ENCODE results near the gene ARL16.

DNA sequence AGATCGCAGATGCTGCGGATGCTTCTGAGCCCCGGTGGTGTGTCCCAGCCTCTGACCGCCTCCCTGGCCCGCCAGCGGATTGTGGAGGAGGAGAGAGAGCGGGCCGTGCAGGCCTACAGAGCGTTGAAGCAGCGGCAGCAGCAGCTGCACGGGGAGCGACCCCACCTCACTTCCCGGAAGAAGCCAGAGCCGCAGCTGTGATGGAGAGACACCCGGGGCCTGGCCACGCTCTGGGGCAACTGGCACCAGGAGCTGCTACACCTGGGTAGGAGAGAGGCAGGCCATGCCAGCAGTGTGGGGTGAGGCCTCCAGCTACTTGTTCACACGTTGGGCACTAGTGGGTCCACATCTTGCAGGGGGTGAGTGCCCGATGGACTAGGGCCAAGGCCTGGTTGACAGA is 11.1 kb downstream of the ARL16 start:
- no peak for TF ChIP-seq POLR2A (IDR thresholded peaks at IDR 0.05)
- TF ChIP-seq, protein P1, sequence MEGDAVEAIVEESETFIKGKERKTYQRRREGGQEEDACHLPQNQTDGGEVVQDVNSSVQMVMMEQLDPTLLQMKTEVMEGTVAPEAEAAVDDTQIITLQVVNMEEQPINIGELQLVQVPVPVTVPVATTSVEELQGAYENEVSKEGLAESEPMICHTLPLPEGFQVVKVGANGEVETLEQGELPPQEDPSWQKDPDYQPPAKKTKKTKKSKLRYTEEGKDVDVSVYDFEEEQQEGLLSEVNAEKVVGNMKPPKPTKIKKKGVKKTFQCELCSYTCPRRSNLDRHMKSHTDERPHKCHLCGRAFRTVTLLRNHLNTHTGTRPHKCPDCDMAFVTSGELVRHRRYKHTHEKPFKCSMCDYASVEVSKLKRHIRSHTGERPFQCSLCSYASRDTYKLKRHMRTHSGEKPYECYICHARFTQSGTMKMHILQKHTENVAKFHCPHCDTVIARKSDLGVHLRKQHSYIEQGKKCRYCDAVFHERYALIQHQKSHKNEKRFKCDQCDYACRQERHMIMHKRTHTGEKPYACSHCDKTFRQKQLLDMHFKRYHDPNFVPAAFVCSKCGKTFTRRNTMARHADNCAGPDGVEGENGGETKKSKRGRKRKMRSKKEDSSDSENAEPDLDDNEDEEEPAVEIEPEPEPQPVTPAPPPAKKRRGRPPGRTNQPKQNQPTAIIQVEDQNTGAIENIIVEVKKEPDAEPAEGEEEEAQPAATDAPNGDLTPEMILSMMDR (IDR thresholded peaks at IDR 0.05), result no peak

All from ovary (tissue), 3 donors.